K562 (cell line): ENCODE results near the gene GRAMD2A. TPM values are rescaled to one million over a fixed set of nuclear protein-coding genes. Genes with fewer than 3 reads are reported as not detected.

ENCODE experiments used
- BACH1 ChIP-seq: fragments of 200-800 bp; sonication (Bioruptor generic); IDR thresholded peaks from 2 replicates; pipeline ENCODE4 v1.6.1; 2016; ENCODE audit warnings: missing genetic modification characterization, missing compliant biosample characterization
- BHLHE40 ChIP-seq: IDR thresholded peaks from 2 replicates; pipeline ENCODE4 v1.6.1; 2011; ENCODE audit warnings: low read length, improper control_type of control experiment
- BRCA1 ChIP-seq, 2 experiments: fragments of 450-650 bp in 1 of 2; sonication (generic) in 1 of 2; formaldehyde crosslinking in 1 of 2; IDR thresholded peaks; 2 replicates each; pipeline versions ENCODE4 v1.5.0 to v1.6.1; 2017 to 2020; ENCODE audit warnings: mild to moderate bottlenecking in 1 of 2, missing genetic modification reagents in 1 of 2
- CREB1 ChIP-seq, 2 experiments: sonication (generic) in 1 of 2; formaldehyde crosslinking in 1 of 2; IDR thresholded peaks; 2 replicates each; pipeline versions ENCODE4 v1.6.1 to v1.8.0; 2012 to 2022; ENCODE audit warnings: inconsistent platforms in 1 of 2, mild to moderate bottlenecking in 1 of 2, missing genetic modification reagents in 1 of 2, moderate library complexity in 1 of 2
- E2F3 ChIP-seq: fragments of 250-450 bp; sonication (Bioruptor Pico); IDR thresholded peaks from 2 replicates; pipeline ENCODE4 v1.4.0; 2020; ENCODE audit warnings: mild to moderate bottlenecking
- EWSR1 ChIP-seq: fragments of 450-650 bp; IDR thresholded peaks from 2 replicates; pipeline ENCODE4 v1.6.1; 2018; ENCODE audit warnings: borderline replicate concordance, mild to moderate bottlenecking, low read depth, moderate library complexity; ENCODE audit not compliant: partially characterized antibody
- GTF2E2 ChIP-seq: fragments of 200-800 bp; sonication (Bioruptor generic); IDR thresholded peaks from 2 replicates; pipeline ENCODE4 v1.6.1; 2016; ENCODE audit warnings: missing genetic modification characterization, missing compliant biosample characterization
- KAT2B ChIP-seq: IDR thresholded peaks from one replicate; pipeline ENCODE4 v1.6.1; 2012; ENCODE audit warnings: low read depth, mild to moderate bottlenecking, control low read depth, inconsistent platforms, low read length, moderate library complexity
- KDM5B ChIP-seq: fragments of 200-600 bp; sonication (generic); IDR thresholded peaks from 2 replicates; pipeline ENCODE4 v1.6.1; 2012; ENCODE audit warnings: low read depth, mild to moderate bottlenecking, moderate library complexity, low read length, control low read depth, inconsistent platforms; ENCODE audit not compliant: insufficient replicate concordance
- KLF13 ChIP-seq: fragments of 450-650 bp; IDR thresholded peaks from 2 replicates; pipeline ENCODE4 v1.6.1; 2016; ENCODE audit warnings: missing genetic modification characterization, low read depth, mild to moderate bottlenecking, missing compliant biosample characterization, moderate library complexity, borderline replicate concordance
- MAZ ChIP-seq, 2 experiments: fragments of 450-650 bp in 1 of 2; sonication (generic) in 1 of 2; formaldehyde crosslinking; IDR thresholded peaks in 1 of 2; conservative IDR thresholded peaks in 1 of 2; 2 replicates each; pipeline versions ENCODE4 v1.4.0 to v1.5.0; 2020; ENCODE audit warnings: mild to moderate bottlenecking in 1 of 2, missing genetic modification reagents in 1 of 2
- NFATC3 ChIP-seq: fragments of 450-650 bp; IDR thresholded peaks from 2 replicates; pipeline ENCODE4 v1.6.1; 2017; ENCODE audit warnings: mild to moderate bottlenecking
- RBM25 ChIP-seq: fragments of 200-400 bp; formaldehyde crosslinking; IDR thresholded peaks from 2 replicates; pipeline ENCODE4 v1.6.1; 2018; ENCODE audit warnings: low read length, low read depth, moderate library complexity; ENCODE audit not compliant: severe bottlenecking
- RFX7 ChIP-seq: fragments of 250-450 bp; sonication (Bioruptor Pico); IDR thresholded peaks from 2 replicates; pipeline ENCODE4 v1.5.1; 2021; ENCODE audit warnings: mild to moderate bottlenecking
- SIX5 ChIP-seq, 2 experiments: IDR thresholded peaks; 2 replicates each; pipeline ENCODE4 v1.6.1; 2011; ENCODE audit warnings: low read length in 2 of 2, borderline replicate concordance in 1 of 2, low read depth in 1 of 2, mild to moderate bottlenecking in 1 of 2, moderate library complexity in 1 of 2; ENCODE audit not compliant: insufficient read depth in 1 of 2
- SPI1 ChIP-seq: IDR thresholded peaks from 2 replicates; pipeline ENCODE4 v1.6.1; 2011; ENCODE audit warnings: low read depth, low read length, control low read depth, borderline replicate concordance
- SRSF3 ChIP-seq: fragments of 200-400 bp; formaldehyde crosslinking; IDR thresholded peaks from 2 replicates; pipeline ENCODE4 v1.6.1; 2016; ENCODE audit warnings: mild to moderate bottlenecking, low read length, moderate library complexity; ENCODE audit not compliant: insufficient read depth
- SUPT5H ChIP-seq: fragments of 450-650 bp; IDR thresholded peaks from 2 replicates; pipeline ENCODE4 v1.6.1; 2016
- U2AF1 ChIP-seq: fragments of 200-400 bp; formaldehyde crosslinking; optimal IDR thresholded peaks from 2 replicates; pipeline ENCODE3; 2017; ENCODE audit warnings: mild to moderate bottlenecking, low read depth, low read length, moderate library complexity
- ZNF124 ChIP-seq: sonication (generic); formaldehyde crosslinking; IDR thresholded peaks from 2 replicates; pipeline ENCODE4 v1.8.1; 2022; ENCODE audit warnings: missing genetic modification reagents
- ZNF395 ChIP-seq: fragments of 200-800 bp; sonication (Bioruptor generic); IDR thresholded peaks from 2 replicates; pipeline ENCODE4 v1.6.1; 2017; ENCODE audit warnings: missing genetic modification characterization, missing compliant biosample characterization
- ZNF830 ChIP-seq: fragments of 250-450 bp; sonication (Bioruptor Pico); IDR thresholded peaks from 2 replicates; pipeline ENCODE4 v1.5.0; 2021; ENCODE audit warnings: mild to moderate bottlenecking
- polyA plus RNA-seq, 8 experiments: library from polyadenylated mRNA; depleted of rRNA in 4 of 8; stranded (reverse) in 5 of 8; unstranded in 3 of 8; fragments of >200 nt; fragmentation: Nextera tagmentation in 2 of 8; fragmentation: Illumina TruSeq in 1 of 8; extraction: Ambion mirVana in 2 of 8; extraction: Trizol in 1 of 8; gene quantifications; 2 replicates each; pipeline versions ENCODE4 v1.2.1 to v1.2.3, GENCODE V29; 2011 to 2014; ENCODE audit warnings: inconsistent platforms in 1 of 8, missing spikeins in 1 of 8
- total RNA-seq, 7 experiments: library from RNA; depleted of rRNA in 6 of 7; stranded (reverse); fragments of >200 nt in 6 of 7; fragmentation: Illumina TruSeq in 2 of 7; extraction: Trizol in 2 of 7; gene quantifications; 2 replicates each; pipeline versions ENCODE4 v1.2.1 to v1.2.3, GENCODE V29; 2011 to 2021; ENCODE audit warnings: low replicate concordance in 1 of 7
- TF ChIP-seq, protein P1 (sequence below): fragments of 250-450 bp; sonication (Bioruptor Pico); IDR thresholded peaks from 2 replicates; pipeline ENCODE4 v1.4.0; 2020; ENCODE audit warnings: mild to moderate bottlenecking

Gene GRAMD2A
- total and polyA plus RNA-seq, 9 of the 15 experiments (the other 6 are each of a cell fraction or from before 2014, with no cell fraction given): 0.08 to 0.22 TPM; not detected in 7

- TF ChIP-seq BRCA1 (IDR thresholded peaks at IDR 0.05) (no peak), BRCA1 (CRISPR knock-in tag; IDR thresholded peaks at IDR 0.05) (no peak), RBM25 (peak; percentile 77), KAT2B (no peak), CREB1 (IDR thresholded peaks at IDR 0.05) (peak; percentile 64; the same call in 1 of the 2 replicates), CREB1 (CRISPR knock-in tag; IDR thresholded peaks at IDR 0.05) (peak; percentile 86; the same call in 1 of the 2 replicates), KLF13 (tag) (no peak; the same call in 1 of the 2 replicates), ZNF124 (CRISPR knock-in tag) (no peak), MAZ (CRISPR knock-in tag; conservative IDR thresholded peaks at IDR 0.05 in 1 of 2, IDR thresholded peaks at IDR 0.05 in 1 of 2) (peak; percentile 66 to 75), SPI1 (peak; percentile 32; the same call in 1 of the 2 replicates), SIX5 (IDR thresholded peaks at IDR 0.05; ENCODE audit: borderline replicate concordance in 1 of 2, insufficient read depth in 1 of 2, low read depth in 1 of 2, low read length in 2 of 2) (no peak), KDM5B (peak; percentile 98), U2AF1 (no peak), GTF2E2 (tag) (no peak), ZNF395 (CRISPR knock-in tag) (no peak), E2F3 (CRISPR knock-in tag) (no peak), NFATC3 (no peak), BHLHE40 (peak; percentile 77), ZNF830 (CRISPR knock-in tag) (0 out of 2 replicates have a peak, but pooled peaks have one; percentile 2), RFX7 (CRISPR knock-in tag) (no peak), SUPT5H (peak; percentile 88), BACH1 (tag) (no peak), EWSR1 (no peak), SRSF3 (no peak)
- TF ChIP-seq, protein P1, sequence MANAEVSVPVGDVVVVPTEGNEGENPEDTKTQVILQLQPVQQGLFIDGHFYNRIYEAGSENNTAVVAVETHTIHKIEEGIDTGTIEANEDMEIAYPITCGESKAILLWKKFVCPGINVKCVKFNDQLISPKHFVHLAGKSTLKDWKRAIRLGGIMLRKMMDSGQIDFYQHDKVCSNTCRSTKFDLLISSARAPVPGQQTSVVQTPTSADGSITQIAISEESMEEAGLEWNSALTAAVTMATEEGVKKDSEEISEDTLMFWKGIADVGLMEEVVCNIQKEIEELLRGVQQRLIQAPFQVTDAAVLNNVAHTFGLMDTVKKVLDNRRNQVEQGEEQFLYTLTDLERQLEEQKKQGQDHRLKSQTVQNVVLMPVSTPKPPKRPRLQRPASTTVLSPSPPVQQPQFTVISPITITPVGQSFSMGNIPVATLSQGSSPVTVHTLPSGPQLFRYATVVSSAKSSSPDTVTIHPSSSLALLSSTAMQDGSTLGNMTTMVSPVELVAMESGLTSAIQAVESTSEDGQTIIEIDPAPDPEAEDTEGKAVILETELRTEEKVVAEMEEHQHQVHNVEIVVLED: peak; percentile 80
Observed at GRCh38 chr15:72231066-72231832, 33.7 kb upstream of the GRAMD2A start, which contains the start of gene PKM (continued).
